Skeletal muscle cell (primary cell): ENCODE results near the gene ZBTB47.
A peak's percentile ranks its signal among the peaks of the same experiment; 100 is the strongest.

Source experiments
- DNase-seq: peaks from one replicate; pipeline ENCODE4 v3.0.0-alpha.2; 2010; ENCODE audit warnings: low read depth
- H3K4me3 ChIP-seq: 2 replicates; pipeline ENCODE4 v1.5.1; 2011; ENCODE audit warnings: low read depth, mild to moderate bottlenecking, control low read depth, low read length, moderate library complexity

Gene ZBTB47

GRCh38 chr3:42653560-42654330, at the start of gene ZBTB47:
Gene ZBTB47 (plus strand): TSS chr3:42653697. CDS start chr3:42658356, 4,659 bp downstream.
- DNase-seq = no peak
- H3K4me3 ChIP-seq = peak within 1 kb of the TSS; percentile 90

DNA sequence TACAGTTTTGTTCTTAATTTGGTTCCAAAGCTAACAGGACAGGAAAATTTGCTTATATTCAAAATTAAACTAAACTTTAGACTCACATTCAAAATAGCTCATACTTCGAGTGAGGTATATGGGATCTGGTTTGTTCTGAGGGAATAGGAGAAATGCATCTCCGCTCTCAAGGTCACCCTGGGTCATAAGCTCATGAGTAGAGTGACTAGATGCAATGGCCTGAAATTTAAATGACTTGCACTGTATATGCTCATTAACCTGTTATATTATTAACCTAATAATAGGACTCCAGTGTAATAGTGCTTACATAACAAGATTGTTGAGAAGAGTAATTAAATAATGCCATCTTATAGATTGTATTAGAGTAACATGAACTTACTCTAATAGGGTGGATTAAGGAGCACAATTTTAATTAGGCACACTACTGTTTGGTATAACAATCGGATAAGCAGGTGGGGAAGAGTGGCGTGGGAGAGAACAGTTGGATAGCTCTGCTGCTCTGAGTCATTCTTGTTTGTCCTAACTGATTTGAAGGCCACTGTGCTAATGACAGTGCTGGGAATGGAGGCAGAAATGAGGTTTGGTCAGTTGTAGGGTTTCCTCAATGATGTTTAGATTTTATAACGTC, 47.8 kb upstream of the ZBTB47 start:
- no peak overlapping the region for H3K4me3 ChIP-seq
- no peak for DNase-seq

DNA sequence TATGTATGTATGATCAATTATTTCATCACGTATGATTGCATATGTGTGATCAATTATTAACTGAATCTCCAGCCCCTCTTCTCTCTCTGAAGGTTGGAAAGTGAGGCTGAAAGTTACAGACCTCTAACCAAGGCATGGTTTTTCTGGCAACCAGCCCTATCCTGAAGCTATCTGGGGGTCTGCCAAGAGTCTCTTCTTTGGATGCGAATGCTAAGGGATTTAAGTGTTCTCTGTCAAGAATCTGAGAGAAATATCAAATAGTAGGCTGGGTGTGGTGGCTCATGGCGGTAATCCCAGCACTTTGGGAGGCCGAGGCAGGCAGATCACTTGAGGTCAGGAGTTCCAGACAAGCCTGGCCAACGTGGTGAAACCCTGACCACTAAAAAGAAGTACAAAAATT, 44.9 kb upstream of the ZBTB47 start:
- no peak overlapping the region for H3K4me3 ChIP-seq
- no peak for DNase-seq

- H3K4me3 ChIP-seq = no peak overlapping the region
- no peak for DNase-seq
These were observed 42.5 kb upstream of the ZBTB47 start for GRCh38 chr3:42610976-42611375.

GRCh38 chr3:42612217-42612616, 41.3 kb upstream of the ZBTB47 start:
- H3K4me3 ChIP-seq = no peak overlapping the region
- no peak for DNase-seq

DNA sequence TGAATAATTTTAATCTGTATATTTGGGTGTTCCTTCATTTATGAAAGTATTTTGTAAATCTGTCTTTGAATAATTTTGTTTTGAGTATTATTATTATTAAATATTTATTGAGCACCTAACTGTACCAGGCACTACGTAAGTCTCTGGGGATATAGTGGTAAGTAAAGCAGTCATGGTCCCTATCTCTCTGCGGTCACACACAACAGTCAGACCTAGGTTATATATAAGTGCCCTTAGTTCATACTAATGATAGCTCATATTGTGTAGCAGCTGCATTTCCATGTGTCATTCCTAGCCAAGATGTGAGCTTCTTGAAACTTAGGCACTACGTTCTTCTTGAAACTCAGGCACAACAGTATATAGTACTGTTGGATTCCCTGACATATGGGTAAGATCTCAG, 40.6 kb upstream of the ZBTB47 start:
- H3K4me3 ChIP-seq = no peak overlapping the region

DNA sequence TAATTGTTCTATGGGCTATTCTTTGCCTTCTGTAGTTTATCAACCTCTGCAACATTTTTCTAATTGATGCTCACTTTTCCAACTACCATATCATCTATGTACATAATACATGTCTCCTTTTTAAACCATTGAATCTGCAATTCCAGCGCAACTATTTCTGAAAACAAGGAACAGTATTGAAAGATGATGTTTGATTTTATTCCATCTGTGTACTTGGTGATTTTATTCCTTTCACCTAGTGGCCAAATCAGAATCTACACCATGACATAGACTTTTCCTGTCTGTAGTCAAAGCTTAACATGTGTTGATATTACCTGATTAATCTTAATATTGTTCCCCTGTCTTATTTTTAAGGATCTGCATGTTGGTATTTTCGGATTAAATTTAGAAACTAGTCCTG, 40.0 kb upstream of the ZBTB47 start:
- H3K4me3 ChIP-seq = no peak overlapping the region
- DNase-seq = no peak

More for the DNA sequence above, 40.6 kb upstream of the ZBTB47 start:
- DNase-seq = no peak

- DNase-seq = no peak
- H3K4me3 ChIP-seq = no peak overlapping the region
These were observed 21.9 kb upstream of the ZBTB47 start for GRCh38 chr3:42631620-42632019.

GRCh38 chr3:42632146-42632545, 21.4 kb upstream of the ZBTB47 start:
- H3K4me3 ChIP-seq = no peak overlapping the region
- no peak for DNase-seq

- H3K4me3 ChIP-seq = no peak overlapping the region
- no peak for DNase-seq
These were observed 20.0 kb upstream of the ZBTB47 start for GRCh38 chr3:42633544-42633943.

DNA sequence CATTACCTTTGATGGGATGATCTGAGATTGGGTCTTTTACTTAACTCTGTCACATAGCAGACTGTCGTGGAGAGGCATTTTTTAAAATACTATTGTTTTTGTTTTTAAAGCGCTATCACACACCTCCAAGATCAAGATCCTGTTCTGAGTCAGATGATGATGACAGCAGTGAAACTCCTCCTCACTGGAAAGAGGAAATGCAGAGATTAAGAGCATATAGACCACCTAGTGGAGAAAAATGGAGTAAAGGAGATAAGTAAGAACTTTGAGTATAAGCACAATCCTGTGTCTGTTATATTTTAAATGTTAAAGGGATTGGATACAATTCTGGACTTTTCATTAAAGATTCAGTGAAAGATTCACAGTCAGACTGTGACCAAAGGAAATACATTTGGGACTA, 18.4 kb upstream of the ZBTB47 start:
- DNase-seq = no peak

GRCh38 chr3:42637001-42637400, 16.5 kb upstream of the ZBTB47 start:
- DNase-seq = no peak
- H3K4me3 ChIP-seq = no peak overlapping the region

More for the DNA sequence above, 18.4 kb upstream of the ZBTB47 start:
- no peak overlapping the region for H3K4me3 ChIP-seq

- DNase-seq = no peak
- H3K4me3 ChIP-seq = no peak overlapping the region
These were observed 15.1 kb upstream of the ZBTB47 start for GRCh38 chr3:42638339-42638842.

GRCh38 chr3:42639192-42639591, 14.3 kb upstream of the ZBTB47 start:
- no peak for DNase-seq
- no peak overlapping the region for H3K4me3 ChIP-seq

- no peak for DNase-seq
- H3K4me3 ChIP-seq = no peak overlapping the region
These were observed 13.4 kb upstream of the ZBTB47 start for GRCh38 chr3:42640129-42640528.

DNA sequence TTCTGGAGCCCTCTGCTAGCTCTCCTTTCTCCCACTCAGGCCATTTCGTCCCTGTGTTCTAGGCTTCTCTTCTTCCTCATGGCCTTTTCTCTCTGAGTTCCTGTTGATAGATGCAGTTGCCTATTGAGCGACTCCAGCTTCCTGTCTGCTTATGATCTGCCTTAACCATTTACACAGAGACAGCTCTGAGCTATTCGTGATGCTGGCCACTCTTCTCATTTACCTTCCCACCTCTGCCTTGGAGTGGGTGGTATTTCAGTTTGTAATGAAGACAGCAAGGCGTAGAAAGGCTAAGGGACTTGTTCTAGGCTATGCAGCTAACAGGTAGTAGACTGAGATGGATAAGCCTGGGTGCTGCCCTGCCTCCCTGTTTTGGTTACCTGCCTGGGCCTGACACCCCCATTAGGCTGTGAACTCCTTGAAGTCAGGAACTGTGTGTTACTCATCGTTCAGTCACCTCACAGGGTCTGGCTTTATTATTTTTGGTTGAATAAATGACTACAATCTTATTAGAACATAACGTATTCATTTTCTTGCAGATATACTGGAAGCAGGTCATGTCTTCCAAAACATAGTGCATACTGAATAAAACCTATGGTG, 12.6 kb upstream of the ZBTB47 start:
- no peak for DNase-seq
- H3K4me3 ChIP-seq = no peak overlapping the region

- no peak for DNase-seq
- H3K4me3 ChIP-seq = no peak overlapping the region
These were observed 5.6 kb upstream of the ZBTB47 start for GRCh38 chr3:42647821-42648459.

GRCh38 chr3:42649006-42649405, 4.5 kb upstream of the ZBTB47 start:
- H3K4me3 ChIP-seq = no peak overlapping the region
- DNase-seq = no peak

DNA sequence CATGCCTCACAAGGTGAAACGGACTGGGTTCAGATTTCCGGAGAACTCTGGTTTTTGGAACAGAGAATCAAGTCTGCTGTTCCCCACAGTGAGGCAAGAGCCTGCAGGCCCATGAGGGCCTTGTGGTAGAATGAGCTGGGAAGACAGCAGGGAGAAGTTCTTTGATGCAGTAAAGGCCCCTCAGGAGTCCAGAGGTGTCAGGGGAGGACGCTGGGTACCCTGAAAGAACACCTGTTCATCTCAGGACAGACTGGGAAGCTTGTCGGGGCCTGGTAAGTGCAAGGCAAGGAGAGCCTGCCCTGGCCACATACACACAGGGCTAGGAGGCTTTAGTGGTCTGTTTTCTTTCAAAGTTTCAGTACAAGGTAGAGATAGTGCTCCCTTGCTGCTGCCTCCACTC, 3.7 kb upstream of the ZBTB47 start:
- DNase-seq = no peak
- H3K4me3 ChIP-seq = no peak overlapping the region
